ENCODE measurements around the gene MCHR1. TPM values are rescaled to one million over a fixed set of nuclear protein-coding genes. Genes with fewer than 3 reads are reported as not detected.

The MCHR1 gene
- total RNA-seq, 1 donor from 2014 or later, result not detected

DNA sequence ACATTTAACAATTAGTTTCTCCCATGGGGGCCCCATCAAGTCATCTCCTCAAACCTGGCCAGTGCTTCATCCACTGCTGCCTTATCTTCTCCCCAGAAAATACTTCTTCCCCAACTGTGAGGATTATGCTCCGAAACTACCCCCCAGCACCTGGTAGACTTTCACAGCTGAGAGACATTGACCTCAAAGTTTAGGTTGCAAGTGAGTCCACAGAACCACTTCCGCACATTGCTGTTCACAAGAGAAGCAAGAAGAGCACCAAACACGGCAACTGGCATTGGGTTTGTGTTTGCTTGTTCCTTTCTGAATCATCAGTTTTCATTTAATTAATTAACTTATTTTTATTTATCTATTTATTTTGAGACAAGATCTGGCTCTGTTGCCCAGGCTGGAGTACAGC, 6.1 kb downstream of the MCHR1 start:
- H3K36me3 ChIP-seq, result no peaks in the 10 kb centered on the region
- H3K27me3 ChIP-seq, result no peaks in the 10 kb centered on the region
- intact Hi-C loops (cut with DNase I), result loop anchor here (2.0 kb wide), 1 partner anchor 21 kb away; no protein-coding TSS in a partner anchor
- DNase-seq (ENCODE audit: low spot score in 2 of 2), result no peak
- H3K4me1 ChIP-seq, result no peaks in the 10 kb centered on the region
- H3K4me3 ChIP-seq, result no peak overlapping the region
- TF ChIP-seq, protein P1, sequence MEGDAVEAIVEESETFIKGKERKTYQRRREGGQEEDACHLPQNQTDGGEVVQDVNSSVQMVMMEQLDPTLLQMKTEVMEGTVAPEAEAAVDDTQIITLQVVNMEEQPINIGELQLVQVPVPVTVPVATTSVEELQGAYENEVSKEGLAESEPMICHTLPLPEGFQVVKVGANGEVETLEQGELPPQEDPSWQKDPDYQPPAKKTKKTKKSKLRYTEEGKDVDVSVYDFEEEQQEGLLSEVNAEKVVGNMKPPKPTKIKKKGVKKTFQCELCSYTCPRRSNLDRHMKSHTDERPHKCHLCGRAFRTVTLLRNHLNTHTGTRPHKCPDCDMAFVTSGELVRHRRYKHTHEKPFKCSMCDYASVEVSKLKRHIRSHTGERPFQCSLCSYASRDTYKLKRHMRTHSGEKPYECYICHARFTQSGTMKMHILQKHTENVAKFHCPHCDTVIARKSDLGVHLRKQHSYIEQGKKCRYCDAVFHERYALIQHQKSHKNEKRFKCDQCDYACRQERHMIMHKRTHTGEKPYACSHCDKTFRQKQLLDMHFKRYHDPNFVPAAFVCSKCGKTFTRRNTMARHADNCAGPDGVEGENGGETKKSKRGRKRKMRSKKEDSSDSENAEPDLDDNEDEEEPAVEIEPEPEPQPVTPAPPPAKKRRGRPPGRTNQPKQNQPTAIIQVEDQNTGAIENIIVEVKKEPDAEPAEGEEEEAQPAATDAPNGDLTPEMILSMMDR (IDR thresholded peaks at IDR 0.05), result no peak
- no peak overlapping the region for H3K27ac ChIP-seq
- no peaks in the 10 kb centered on the region for H3K9me3 ChIP-seq

DNA sequence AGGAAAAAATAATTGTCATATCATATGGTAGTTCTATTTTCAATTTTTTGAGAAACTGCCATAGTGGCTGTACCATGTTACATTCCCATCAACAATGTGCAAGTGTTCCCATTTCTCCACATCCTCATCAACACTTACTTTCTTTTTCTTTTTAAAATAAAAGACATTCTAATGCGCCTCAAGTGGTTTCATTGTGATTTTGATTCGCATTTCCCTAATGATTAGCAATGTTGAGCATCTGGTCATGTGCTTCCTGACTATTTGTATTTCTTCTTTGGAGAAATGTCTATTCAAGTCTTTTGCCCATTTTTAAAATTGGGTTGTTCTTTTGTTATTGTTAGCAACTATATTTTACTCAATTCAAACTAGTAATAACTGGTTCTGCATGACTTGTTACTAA, 8.4 kb downstream of the MCHR1 start:
- Histone ChIP-seq H3K9me3 (no peaks in the 10 kb centered on the region), H3K27ac (no peak overlapping the region), H3K36me3 (no peaks in the 10 kb centered on the region), H3K4me3 (no peak overlapping the region), H3K27me3 (no peaks in the 10 kb centered on the region), H3K4me1 (no peaks in the 10 kb centered on the region)
- no peak for DNase-seq (ENCODE audit: low spot score in 2 of 2)
- intact Hi-C loops (cut with DNase I), result no loop called here
- TF ChIP-seq, protein P1 (IDR thresholded peaks at IDR 0.05), result no peak

DNA sequence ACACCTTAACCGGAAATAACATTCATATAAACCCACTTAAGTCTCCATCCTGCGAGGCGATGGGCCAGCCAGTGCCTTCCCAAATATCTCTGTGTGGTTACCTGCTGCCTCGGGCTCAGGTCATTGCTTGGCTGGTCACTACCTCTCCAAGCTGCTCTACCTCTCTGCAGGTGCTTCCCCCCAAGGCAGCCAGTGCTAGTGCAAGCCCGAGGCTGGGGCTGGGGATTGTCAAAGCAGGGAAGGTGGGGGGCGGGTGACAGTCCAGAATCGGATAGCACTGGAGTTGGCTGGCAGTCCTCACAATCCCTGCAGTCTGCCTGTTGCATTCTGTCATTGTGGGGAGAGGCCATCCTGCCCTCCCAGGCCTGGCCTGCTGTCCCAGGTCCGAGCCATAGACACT, 11.1 kb downstream of the MCHR1 start:
- Histone ChIP-seq H3K36me3 (no peaks in the 10 kb centered on the region), H3K4me1 (no peaks in the 10 kb centered on the region), H3K4me3 (no peak overlapping the region), H3K27ac (no peak overlapping the region), H3K27me3 (no peaks in the 10 kb centered on the region), H3K9me3 (no peaks in the 10 kb centered on the region)
- DNase-seq (ENCODE audit: low spot score in 2 of 2), result no peak
- intact Hi-C loops (cut with DNase I), result no loop called here
- TF ChIP-seq, protein P1 (IDR thresholded peaks at IDR 0.05), result no peak

DNA sequence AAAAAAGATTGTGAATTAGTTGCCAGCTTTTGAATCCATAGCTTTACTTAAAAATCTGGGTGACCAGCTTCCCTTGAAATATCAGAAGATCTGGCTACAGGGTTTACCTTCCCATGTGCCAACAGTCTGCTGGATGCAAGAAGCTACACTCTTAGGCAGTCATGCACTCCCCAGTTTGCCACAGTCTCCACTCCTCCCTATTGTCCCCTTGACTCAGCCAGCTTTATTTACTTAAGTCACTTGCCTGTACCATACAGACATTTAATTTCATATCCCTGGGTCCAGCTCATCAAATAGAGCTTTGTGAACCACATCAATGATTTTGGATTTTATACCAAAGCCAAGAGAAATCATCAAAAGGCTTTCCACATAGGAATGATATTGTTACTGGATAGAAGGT, 12.2 kb downstream of the MCHR1 start:
- intact Hi-C loops (cut with DNase I), result no loop called here
- no peaks in the 10 kb centered on the region for H3K9me3 ChIP-seq
- no peak overlapping the region for H3K27ac ChIP-seq
- H3K4me3 ChIP-seq, result no peak overlapping the region
- H3K27me3 ChIP-seq, result no peaks in the 10 kb centered on the region
- H3K36me3 ChIP-seq, result no peaks in the 10 kb centered on the region
- no peak for DNase-seq (ENCODE audit: low spot score in 2 of 2)
- H3K4me1 ChIP-seq, result no peaks in the 10 kb centered on the region
- TF ChIP-seq, protein P1 (IDR thresholded peaks at IDR 0.05), result no peak

DNA sequence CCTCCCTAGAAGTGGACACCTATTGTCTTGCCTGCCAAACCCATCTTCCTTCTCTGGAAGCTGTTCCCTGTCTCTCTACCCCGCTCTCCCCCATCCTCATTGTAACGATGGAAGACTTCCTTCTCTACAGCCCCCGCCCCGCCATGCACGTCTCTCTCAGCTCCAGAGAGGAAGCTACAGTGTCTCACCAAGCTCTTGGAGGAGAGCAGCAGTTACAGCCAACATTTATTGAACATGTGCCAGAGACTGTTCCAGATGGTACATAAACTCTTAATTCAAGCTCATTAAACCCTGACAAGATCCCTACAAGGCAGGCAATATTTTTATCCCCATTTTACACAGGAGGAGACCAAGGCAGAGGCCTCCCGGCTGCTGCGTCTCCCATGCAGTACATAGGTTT, 15.1 kb downstream of the MCHR1 start:
- intact Hi-C loops (cut with DNase I), result no loop called here
- TF ChIP-seq, protein P1 (IDR thresholded peaks at IDR 0.05), result no peak
- no peak overlapping the region for H3K4me3 ChIP-seq
- H3K27me3 ChIP-seq, result no peaks in the 10 kb centered on the region
- no peak for DNase-seq (ENCODE audit: low spot score in 2 of 2)
- no peak overlapping the region for H3K27ac ChIP-seq
- no peaks in the 10 kb centered on the region for H3K4me1 ChIP-seq
- no peaks in the 10 kb centered on the region for H3K36me3 ChIP-seq
- H3K9me3 ChIP-seq, result no peaks in the 10 kb centered on the region

DNA sequence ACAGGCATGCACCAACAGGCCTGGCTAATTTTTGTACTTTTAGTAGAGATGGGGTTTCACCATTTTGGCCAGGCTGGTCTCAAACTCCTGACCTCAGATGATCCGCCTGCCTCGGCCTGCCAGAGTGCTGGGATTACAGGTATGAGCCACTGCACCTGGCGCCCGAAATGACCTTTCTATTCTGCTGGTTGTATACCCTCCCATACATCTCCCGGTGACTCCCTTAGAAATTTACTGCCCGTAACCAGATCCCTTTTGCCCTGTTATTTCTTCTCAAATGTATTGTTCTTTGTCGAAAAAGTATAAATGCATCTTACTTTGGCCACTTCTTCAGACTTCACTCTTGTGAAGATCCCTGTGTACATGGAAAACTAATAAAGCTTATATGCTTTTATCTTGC, 22.0 kb downstream of the MCHR1 start:
- TF ChIP-seq, protein P1 (IDR thresholded peaks at IDR 0.05), result no peak
- Histone ChIP-seq H3K4me1 (no peaks in the 10 kb centered on the region), H3K27ac (no peak overlapping the region), H3K9me3 (no peaks in the 10 kb centered on the region), H3K4me3 (no peak overlapping the region), H3K36me3 (no peaks in the 10 kb centered on the region), H3K27me3 (no peaks in the 10 kb centered on the region)
- no peak for DNase-seq (ENCODE audit: low spot score in 2 of 2)
- intact Hi-C loops (cut with DNase I), result no loop called here

All from ascending aorta (tissue), 2 donors.